Subcutaneous abdominal adipose tissue (tissue), 5 donors: Measurements from ENCODE around the gene AGAP1.

Experiments
- H3K27ac ChIP-seq: one replicate; pipeline ENCODE4 v1.7.0; 2013; ENCODE audit warnings: low read depth, mild to moderate bottlenecking, inconsistent platforms, low read length, moderate library complexity
- H3K27me3 ChIP-seq, 5 donors: one replicate each; pipeline ENCODE4 v1.7.0; 2013; ENCODE audit warnings: low read length in 5 of 5, inconsistent platforms in 1 of 5; ENCODE audit not compliant: control insufficient read depth in 5 of 5, insufficient read depth in 4 of 5
- H3K36me3 ChIP-seq, 5 donors: one replicate each; pipeline ENCODE4 v1.7.0; 2013; ENCODE audit warnings: low read length in 5 of 5; ENCODE audit not compliant: control insufficient read depth in 5 of 5, insufficient read depth in 5 of 5
- H3K4me1 ChIP-seq, 5 donors: one replicate each; pipeline ENCODE4 v1.7.0; 2013; ENCODE audit warnings: low read length in 5 of 5, mild to moderate bottlenecking in 3 of 5, moderate library complexity in 1 of 5; ENCODE audit not compliant: control insufficient read depth in 5 of 5, insufficient read depth in 5 of 5
- H3K4me3 ChIP-seq, 5 donors: one replicate each; pipeline ENCODE4 v1.7.0; 2013; ENCODE audit warnings: low read length in 5 of 5, low read depth in 1 of 5
- H3K9ac ChIP-seq, 5 donors: one replicate each; pipeline ENCODE4 v1.7.0; 2013; ENCODE audit warnings: low read length in 5 of 5, mild to moderate bottlenecking in 4 of 5, moderate library complexity in 3 of 5
- H3K9me3 ChIP-seq, 5 donors: one replicate each; pipeline ENCODE4 v1.7.0; 2013; ENCODE audit warnings: low read length in 5 of 5; ENCODE audit not compliant: control insufficient read depth in 5 of 5
- donor health status: healthy.
- donor health status: healthy.
- donor health status: healthy.
- donor health status: healthy.
- donor health status: healthy.

AGAP1 gene

DNA sequence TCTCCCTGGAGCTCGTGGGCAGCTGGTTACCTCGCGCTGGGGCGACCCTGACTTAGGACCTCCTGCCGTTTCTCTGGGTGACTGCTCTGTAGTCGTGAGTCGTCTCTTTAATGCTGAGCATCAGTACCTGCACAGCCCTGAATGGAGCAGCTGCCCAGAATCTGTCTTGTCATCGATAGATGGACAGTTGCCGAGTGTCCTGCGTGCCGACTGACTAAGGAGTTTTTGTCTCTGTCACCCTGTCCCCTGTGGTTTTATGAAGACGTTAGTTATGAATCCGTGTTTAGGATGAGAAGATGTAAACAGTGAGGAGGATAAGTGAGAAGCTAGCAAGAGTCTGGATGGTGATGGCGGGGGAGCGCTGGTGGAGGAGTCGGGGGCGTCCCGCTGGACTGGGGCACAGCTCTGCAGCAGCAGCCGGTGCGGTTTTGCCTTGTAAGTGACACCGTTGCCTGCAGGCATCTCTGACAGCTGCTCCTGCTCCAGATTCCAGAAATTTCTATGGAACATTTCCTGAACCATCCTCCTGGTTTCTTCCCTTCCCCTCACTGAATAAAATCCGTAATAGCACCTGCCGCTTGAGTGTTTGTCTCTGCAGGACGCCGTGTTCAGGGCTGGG is 13.3 kb downstream of the AGAP1 start:
- Histone ChIP-seq H3K36me3 (no peaks in the 10 kb centered on the region), H3K4me3 (no peak overlapping the region), H3K27me3 (no peaks in the 10 kb centered on the region), H3K9ac (no peak overlapping the region), H3K27ac (no peak overlapping the region), H3K4me1 (peaks cover 2 to 44% (median 32%) of the 10 kb centered on the region in 5 donors), H3K9me3 (no peaks in the 10 kb centered on the region)

DNA sequence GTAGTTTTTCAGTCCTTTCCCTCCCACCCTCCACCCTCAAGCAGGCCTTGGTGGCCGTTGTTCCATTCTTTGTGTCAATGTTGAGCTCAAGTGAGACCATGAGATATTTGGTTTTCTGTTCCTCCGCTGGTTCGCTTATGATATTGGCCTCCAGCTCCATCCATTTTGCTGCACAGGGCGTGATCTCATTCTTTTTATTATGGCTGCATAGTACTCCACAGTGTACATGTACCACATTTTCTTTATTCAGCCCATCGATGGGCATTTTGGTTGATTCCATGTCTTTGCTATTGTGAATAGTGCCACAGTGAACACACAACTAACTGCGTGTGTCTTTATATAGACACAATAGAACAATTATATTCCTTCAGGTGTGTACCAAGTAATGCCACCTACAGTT is 14.1 kb downstream of the AGAP1 start:
- H3K4me1 ChIP-seq, result peaks cover 2 to 44% (median 30%) of the 10 kb centered on the region in 5 donors
- H3K36me3 ChIP-seq, result no peaks in the 10 kb centered on the region
- H3K27me3 ChIP-seq, result no peaks in the 10 kb centered on the region
- no peak overlapping the region for H3K27ac ChIP-seq
- no peak overlapping the region for H3K9ac ChIP-seq
- no peak overlapping the region for H3K4me3 ChIP-seq
- no peaks in the 10 kb centered on the region for H3K9me3 ChIP-seq

DNA sequence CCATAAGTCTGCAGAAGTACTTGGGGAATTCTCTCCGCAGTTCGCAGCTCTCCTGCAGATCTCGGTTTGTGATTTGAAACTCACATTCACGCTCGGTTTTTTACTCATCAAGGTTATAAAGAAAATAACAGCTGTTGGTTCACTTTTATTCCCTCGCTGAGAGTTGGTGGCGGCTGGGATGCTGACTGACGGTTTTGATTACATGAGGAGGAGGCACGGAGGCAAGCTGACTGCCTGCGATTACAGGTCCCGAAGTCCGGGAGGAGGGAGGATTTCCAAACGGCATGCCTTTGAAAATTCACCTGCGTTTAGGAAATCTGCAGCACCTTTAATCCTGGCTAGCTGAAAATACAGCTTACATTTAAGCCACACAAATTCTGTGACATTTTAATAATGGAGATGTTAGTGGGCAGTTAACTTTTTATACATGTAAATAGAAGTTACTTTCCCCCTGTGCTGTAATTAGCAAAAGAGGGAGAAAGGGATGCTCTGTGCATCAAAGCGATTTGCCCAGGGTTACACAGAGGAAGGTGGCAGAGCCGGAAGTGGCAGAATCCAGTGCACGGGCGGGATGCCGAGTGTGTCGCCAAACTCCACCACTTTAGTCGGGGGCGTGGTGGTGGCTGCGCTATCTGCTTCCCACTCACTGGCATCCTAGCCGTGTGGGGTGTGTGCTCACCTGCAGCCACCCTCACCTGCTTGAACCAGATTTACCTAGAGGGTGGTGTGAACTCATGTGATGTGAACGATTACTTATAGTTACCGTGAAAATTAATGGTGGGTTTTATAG is 14.7 kb downstream of the AGAP1 start:
- Histone ChIP-seq H3K36me3 (no peaks in the 10 kb centered on the region), H3K9me3 (no peaks in the 10 kb centered on the region), H3K4me1 (peaks cover 2 to 39% (median 28%) of the 10 kb centered on the region in 5 donors), H3K9ac (no peak overlapping the region), H3K27me3 (no peaks in the 10 kb centered on the region), H3K4me3 (no peak overlapping the region), H3K27ac (no peak overlapping the region)

DNA sequence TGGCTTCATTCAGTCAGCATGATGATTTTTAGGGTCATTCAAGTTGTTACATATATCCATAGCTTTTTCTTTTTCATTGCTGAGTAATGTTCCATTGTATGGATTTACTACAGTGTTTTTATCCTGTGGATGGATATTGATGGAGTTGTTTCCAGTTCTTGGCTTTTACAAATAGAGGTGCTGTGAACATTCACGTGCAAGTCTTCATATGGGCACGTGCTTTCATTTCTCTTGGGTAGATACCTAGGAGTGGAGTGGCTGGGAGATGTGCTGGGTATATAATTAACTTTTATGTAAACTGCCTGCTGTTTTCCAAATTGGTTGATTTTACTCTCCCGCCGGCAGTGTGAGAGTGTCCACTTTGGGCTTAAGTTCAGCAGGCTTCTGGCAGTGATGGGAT is 16.5 kb downstream of the AGAP1 start:
- Histone ChIP-seq H3K27ac (no peak overlapping the region), H3K9ac (no peak overlapping the region), H3K27me3 (no peaks in the 10 kb centered on the region)

DNA sequence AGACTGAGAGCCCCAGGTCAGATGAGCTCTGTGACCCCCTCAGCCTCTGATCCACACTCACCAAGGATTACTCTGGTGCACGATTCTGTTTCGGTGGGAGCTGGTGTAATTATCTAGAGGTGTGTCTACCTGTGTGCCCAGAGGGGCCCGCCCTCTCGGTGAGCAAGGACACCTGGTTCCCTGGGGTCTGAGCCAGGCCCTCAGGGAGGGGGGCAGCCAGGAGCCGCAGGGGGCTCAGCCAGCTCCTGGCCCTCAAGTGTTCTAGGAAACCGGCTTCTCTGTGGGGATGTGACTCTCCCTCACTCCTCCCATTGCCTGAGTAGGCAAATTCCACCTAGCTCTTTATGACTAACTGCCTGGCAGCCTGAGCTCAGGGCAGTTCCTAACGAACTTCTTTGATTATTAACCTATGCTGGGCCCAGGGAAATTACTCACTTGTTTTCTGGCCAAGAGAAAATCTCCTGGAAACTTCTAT is 17.4 kb downstream of the AGAP1 start:
- Histone ChIP-seq H3K4me1 (peaks cover 0 to 15% (median 11%) of the 10 kb centered on the region in 5 donors), H3K9me3 (peaks cover 0 to 4% (median 0%) of the 10 kb centered on the region in 5 donors), H3K36me3 (no peaks in the 10 kb centered on the region), H3K27me3 (no peaks in the 10 kb centered on the region), H3K9ac (no peak overlapping the region), H3K4me3 (no peak overlapping the region), H3K27ac (no peak overlapping the region)

More for the DNA sequence above, 16.5 kb downstream of the AGAP1 start:
- Histone ChIP-seq H3K4me1 (peaks cover 0 to 21% (median 18%) of the 10 kb centered on the region in 5 donors), H3K9me3 (no peaks in the 10 kb centered on the region), H3K36me3 (no peaks in the 10 kb centered on the region), H3K4me3 (no peak overlapping the region)

DNA sequence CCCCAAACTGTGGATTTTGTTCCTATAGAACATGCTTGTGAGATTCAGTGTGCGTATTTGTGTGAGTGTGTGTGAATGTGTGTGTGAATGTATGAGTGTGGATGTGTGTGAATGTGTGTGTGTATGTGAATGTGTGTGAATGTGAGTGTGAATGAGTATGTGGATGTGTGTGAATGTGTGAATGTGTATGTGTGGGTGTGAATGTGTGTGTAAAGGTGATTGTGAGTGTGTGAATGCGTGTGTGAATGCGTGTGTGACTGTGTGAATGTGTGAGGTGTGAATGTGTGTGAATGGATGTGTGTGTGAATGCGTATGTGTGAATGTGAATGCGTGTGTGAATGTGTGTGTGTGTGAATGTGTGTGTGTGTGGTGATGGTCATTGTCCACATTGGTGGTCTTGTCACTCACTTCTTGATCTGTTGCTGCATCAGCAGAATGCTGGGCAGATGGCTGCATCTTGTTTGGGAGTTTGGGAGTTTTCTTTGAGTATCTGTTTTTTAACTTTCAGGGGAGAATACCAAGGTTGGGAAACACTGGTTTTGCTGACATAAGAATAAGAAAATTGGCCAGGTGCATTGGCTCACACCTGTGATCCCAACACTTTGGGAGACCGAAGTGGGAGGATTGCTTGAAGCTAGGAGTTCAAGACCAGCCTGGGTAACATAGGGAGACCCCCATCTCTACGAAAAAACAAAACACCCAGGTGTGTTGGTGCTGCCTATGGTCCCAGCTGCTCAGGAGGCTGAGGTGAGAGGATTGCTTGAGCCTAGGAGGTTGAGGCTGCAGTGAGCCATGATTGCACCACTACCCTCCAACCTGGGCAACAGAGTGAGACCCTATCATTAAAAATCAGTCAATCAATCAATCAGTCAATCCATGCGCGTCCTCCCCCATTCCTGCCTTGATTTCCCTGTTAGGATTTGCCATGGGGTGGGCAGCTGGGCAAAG is 18.2 kb downstream of the AGAP1 start:
- no peak overlapping the region for H3K27ac ChIP-seq

DNA sequence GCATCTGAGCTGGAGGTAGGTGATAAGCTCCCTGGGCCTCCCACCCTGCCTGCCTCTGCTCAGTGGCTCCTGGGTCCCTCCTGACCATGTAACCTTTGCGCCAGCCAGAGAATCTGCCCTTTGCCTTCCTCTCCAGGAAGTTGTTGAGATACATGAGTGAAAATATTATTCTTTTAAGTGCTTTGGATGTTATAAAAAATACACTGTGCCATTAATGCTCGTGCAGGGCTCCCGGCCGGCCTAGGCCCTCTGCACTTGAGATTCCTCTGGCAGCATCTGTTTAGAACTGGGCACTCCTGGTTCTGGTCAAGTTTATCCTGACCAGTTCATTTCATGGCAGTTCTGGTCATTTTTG is 18.8 kb downstream of the AGAP1 start:
- no peaks in the 10 kb centered on the region for H3K27me3 ChIP-seq
- no peaks in the 10 kb centered on the region for H3K36me3 ChIP-seq
- H3K4me3 ChIP-seq, result no peak overlapping the region
- peaks cover 0 to 13% (median 7%) of the 10 kb centered on the region in 5 donors for H3K4me1 ChIP-seq
- no peak overlapping the region for H3K9ac ChIP-seq
- H3K9me3 ChIP-seq, result peaks cover 0 to 4% (median 0%) of the 10 kb centered on the region in 5 donors
- H3K27ac ChIP-seq, result no peak overlapping the region

More for the DNA sequence above, 18.2 kb downstream of the AGAP1 start:
- peaks cover 0 to 13% (median 7%) of the 10 kb centered on the region in 5 donors for H3K4me1 ChIP-seq
- H3K4me3 ChIP-seq, result no peak overlapping the region
- H3K9me3 ChIP-seq, result peaks cover 0 to 4% (median 0%) of the 10 kb centered on the region in 5 donors
- no peaks in the 10 kb centered on the region for H3K36me3 ChIP-seq
- no peaks in the 10 kb centered on the region for H3K27me3 ChIP-seq
- H3K9ac ChIP-seq, result no peak overlapping the region

DNA sequence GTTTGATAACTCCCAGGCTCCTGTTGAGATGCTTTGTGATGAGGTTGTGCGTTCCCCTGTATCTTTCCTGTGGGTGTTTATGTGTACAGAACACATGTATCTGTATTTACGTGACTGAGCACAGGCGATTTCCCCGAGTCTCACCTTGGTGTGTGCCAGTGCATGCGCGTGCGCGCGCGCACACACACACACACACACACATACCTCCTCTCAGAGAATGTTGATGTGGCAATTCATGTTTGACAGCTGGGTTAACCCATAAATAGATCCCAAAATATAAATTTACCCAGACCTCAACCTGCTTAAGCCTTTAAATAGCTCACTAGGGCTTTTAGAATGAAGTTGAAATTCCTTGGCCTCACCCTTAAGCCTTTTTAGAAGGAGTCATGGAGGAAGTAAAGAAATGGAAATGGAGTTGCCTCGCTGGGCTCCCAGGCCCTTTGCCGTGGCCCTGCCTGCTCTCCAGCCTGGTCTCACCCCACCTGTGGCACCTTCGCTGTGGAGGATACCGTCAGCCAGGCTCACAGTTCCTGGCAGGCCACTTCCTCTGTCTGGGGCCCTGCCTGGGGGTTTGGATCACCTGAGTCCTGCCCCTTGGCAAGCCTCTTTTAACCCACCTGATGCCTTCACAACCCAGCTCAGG is 20.3 kb downstream of the AGAP1 start:
- Histone ChIP-seq H3K36me3 (no peaks in the 10 kb centered on the region), H3K4me3 (no peak overlapping the region), H3K4me1 (peaks cover 0 to 25% (median 9%) of the 10 kb centered on the region in 5 donors), H3K9ac (no peak overlapping the region), H3K27me3 (no peaks in the 10 kb centered on the region), H3K27ac (no peak overlapping the region), H3K9me3 (peaks cover 0 to 4% (median 0%) of the 10 kb centered on the region in 5 donors)

DNA sequence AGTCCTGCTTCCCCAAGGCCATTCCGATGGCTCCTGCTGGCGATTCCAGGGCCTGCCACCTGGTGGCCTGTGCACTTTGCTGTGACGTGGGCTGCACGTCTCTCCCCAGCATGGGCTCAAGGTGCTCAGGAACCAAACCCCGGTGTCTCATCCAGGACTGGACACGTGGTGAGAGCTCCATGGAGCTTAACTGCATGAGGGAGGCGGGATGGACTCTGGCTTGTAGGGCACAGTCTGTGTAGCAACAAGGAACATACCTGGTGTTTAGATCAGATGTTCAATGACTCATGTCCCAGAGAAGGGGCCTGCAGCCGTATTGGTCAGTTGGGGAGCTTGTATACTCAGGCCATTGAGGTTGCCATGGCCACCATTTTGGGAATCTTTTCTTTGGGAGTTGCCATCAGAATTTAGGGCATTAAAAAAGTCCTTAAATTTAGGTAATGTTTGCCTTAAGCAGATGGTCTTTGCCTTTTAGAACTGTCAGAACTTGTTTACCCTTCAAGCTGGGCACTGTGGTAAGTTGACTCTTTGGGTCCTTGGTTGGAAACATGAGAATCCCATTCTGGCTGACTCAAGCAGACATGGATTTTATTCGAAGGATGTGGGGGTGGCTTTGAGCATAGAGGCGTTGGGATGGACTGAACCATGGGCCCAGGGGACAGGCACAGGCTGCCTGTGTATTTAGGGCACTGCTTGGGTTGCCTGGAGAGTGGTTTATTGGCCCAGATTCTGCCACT is 21.0 kb downstream of the AGAP1 start:
- Histone ChIP-seq H3K4me1 (peaks cover 0 to 25% (median 9%) of the 10 kb centered on the region in 5 donors), H3K9me3 (peaks cover 0 to 4% (median 0%) of the 10 kb centered on the region in 5 donors), H3K9ac (no peak overlapping the region), H3K36me3 (no peaks in the 10 kb centered on the region), H3K4me3 (no peak overlapping the region), H3K27ac (no peak overlapping the region), H3K27me3 (no peaks in the 10 kb centered on the region)
